B cell (primary cell): Measurements from ENCODE around the gene ZNF407. TPM values are rescaled to one million over a fixed set of nuclear protein-coding genes. Genes with fewer than 3 reads are reported as not detected.

Experiments used
- ATAC-seq: fragments of 200-7000 bp; cut with Tn5 transposase; one replicate; pipeline ENCODE4 v1.10.0; 2021; ENCODE audit warnings: low read depth, mild to moderate bottlenecking, moderate number of reproducible peaks, moderate library complexity
- CTCF ChIA-PET: fragments of 350-600 bp; sonication (Branson Sonifier 250); formaldehyde crosslinking; loops from one replicate; lab custom pipeline; 2021; ENCODE audit warnings: antibody characterized with exemption, inconsistent platforms; lab: Charles Lee
- POLR2A ChIA-PET: fragments of 350-600 bp; sonication (Branson Sonifier 250); formaldehyde crosslinking; loops from one replicate; lab custom pipeline; 2021; ENCODE audit warnings: antibody characterized with exemption; lab: Charles Lee
- DNase-seq: peaks from one replicate; pipeline ENCODE4 v3.0.0; 2013
- H2AFZ ChIP-seq: 2 replicates; pipeline ENCODE4 v1.6.1; 2012; ENCODE audit warnings: mild to moderate bottlenecking, low read depth, low read length; ENCODE audit not compliant: insufficient read depth, poor library complexity, severe bottlenecking
- H3K27ac ChIP-seq, 2 donors: 1 replicate in 1 of 2; 2 replicates in 1 of 2; pipeline ENCODE4 v1.5.1; 2012 to 2013; ENCODE audit warnings: low read length in 2 of 2, mild to moderate bottlenecking in 2 of 2, moderate library complexity in 1 of 2
- H3K27me3 ChIP-seq, 4 experiments: fragments of 200-600 bp in 1 of 4; sonication (generic) in 1 of 4; replicated peaks in 1 of 4; 1 replicate in 2 of 4; 2 replicates in 2 of 4; pipeline versions ENCODE4 v1.6.1 to v1.7.0; 2013 to 2016; ENCODE audit warnings: low read length in 3 of 4, mild to moderate bottlenecking in 2 of 4, mixed read lengths in 1 of 4, moderate library complexity in 1 of 4; ENCODE audit not compliant: insufficient read depth in 4 of 4, control insufficient read depth in 3 of 4; ENCODE audit errors: control extremely low read depth in 1 of 4
- H3K36me3 ChIP-seq, 2 experiments: replicated peaks in 1 of 2; 1 replicate in 1 of 2; 2 replicates in 1 of 2; pipeline versions ENCODE4 v1.6.1 to v1.7.1; 2013; ENCODE audit warnings: low read length in 1 of 2; ENCODE audit not compliant: insufficient read depth in 2 of 2, control insufficient read depth in 1 of 2; ENCODE audit errors: control extremely low read depth in 1 of 2, extremely low read depth in 1 of 2
- H3K4me1 ChIP-seq, 2 donors: fragments of 200-600 bp in 1 of 2; sonication (generic) in 1 of 2; 1 replicate in 1 of 2; 2 replicates in 1 of 2; pipeline versions ENCODE4 v1.5.1 to v1.6.1; 2013 to 2017; ENCODE audit warnings: low read length in 2 of 2; ENCODE audit not compliant: control insufficient read depth in 2 of 2, insufficient read depth in 2 of 2
- H3K4me2 ChIP-seq: replicated peaks from 2 replicates; pipeline ENCODE3; 2012; ENCODE audit warnings: mild to moderate bottlenecking, low read depth, low read length; ENCODE audit not compliant: poor library complexity, severe bottlenecking
- H3K4me3 ChIP-seq, 5 experiments: fragments of 200-600 bp in 1 of 5; sonication (generic) in 1 of 5; 1 replicate in 3 of 5; 2 replicates in 2 of 5; pipeline versions ENCODE4 v1.5.1 to v1.7.0; 2011 to 2016; ENCODE audit warnings: low read length in 4 of 5, mild to moderate bottlenecking in 4 of 5, low read depth in 2 of 5, control low read depth in 1 of 5, moderate library complexity in 1 of 5; ENCODE audit not compliant: insufficient read depth in 1 of 5; ENCODE audit errors: control extremely low read depth in 1 of 5, extremely low read depth in 1 of 5
- H3K79me2 ChIP-seq: fragments of 200-600 bp; sonication (generic); one replicate; pipeline ENCODE4 v1.6.0; 2016; ENCODE audit warnings: low read length; ENCODE audit not compliant: control insufficient read depth, insufficient read depth
- H3K9ac ChIP-seq: fragments of 200-600 bp; sonication (generic); 2 replicates; pipeline ENCODE4 v1.6.1; 2017; ENCODE audit warnings: mild to moderate bottlenecking, low read length, moderate library complexity
- H3K9me3 ChIP-seq, 3 donors: one replicate each; pipeline versions ENCODE4 v1.6.1 to v1.7.1; 2013; ENCODE audit warnings: low read length in 2 of 3; ENCODE audit not compliant: control insufficient read depth in 2 of 3, insufficient read depth in 1 of 3; ENCODE audit errors: control extremely low read depth in 1 of 3
- H4K20me1 ChIP-seq: 2 replicates; pipeline ENCODE4 v1.6.0; 2012; ENCODE audit warnings: mild to moderate bottlenecking, low read length; ENCODE audit not compliant: insufficient read depth, control insufficient read depth, poor library complexity, severe bottlenecking
- H3K27ac Mint-ChIP-seq: one replicate; pipeline ENCODE4 v1.8.0; 2021; ENCODE audit warnings: mixed read lengths
- H3K27me3 Mint-ChIP-seq: one replicate; pipeline ENCODE4 v1.8.0; 2021; ENCODE audit warnings: mixed read lengths
- H3K4me1 Mint-ChIP-seq: one replicate; pipeline ENCODE4 v1.8.0; 2021; ENCODE audit warnings: mixed read lengths
- H3K4me3 Mint-ChIP-seq: one replicate; pipeline ENCODE4 v1.8.0; 2021; ENCODE audit warnings: mixed read lengths
- H3K9me3 Mint-ChIP-seq: one replicate; pipeline ENCODE4 v1.8.0; 2022; ENCODE audit warnings: mixed read lengths; ENCODE audit not compliant: insufficient read depth
- EZH2 ChIP-seq: IDR thresholded peaks from 2 replicates; pipeline ENCODE4 v1.6.1; 2012; ENCODE audit warnings: borderline replicate concordance, low read depth, mild to moderate bottlenecking, moderate library complexity, low read length; ENCODE audit not compliant: insufficient read depth, poor library complexity, severe bottlenecking
- WGBS: methylation state at CpG from one replicate; pipeline ENCODE4 v1.1.5; 2013; ENCODE audit warnings: missing lambda C conversion rate; ENCODE audit not compliant: insufficient coverage; 5-methylcytosine and 5-hydroxymethylcytosine counted together
- intact Hi-C: fragments of 100-400 bp; cut with micrococcal nuclease; formaldehyde crosslinking; loops from one replicate; pipeline ENCODE4 v1.10.0; 2022
- polyA plus RNA-seq: library from polyadenylated mRNA; depleted of rRNA; stranded (reverse); fragments of >200 nt; gene quantifications from 2 replicates; pipeline ENCODE4 v1.2.3, GENCODE V29; 2012
- total RNA-seq, 2 donors: library from RNA; stranded (reverse); fragments of 120-200 nt in 1 of 2; gene quantifications; 1 replicate in 1 of 2; 2 replicates in 1 of 2; pipeline versions ENCODE4 v1.2.3 to v1.2.4, GENCODE V29; 2013 to 2022
- TF ChIP-seq, protein P1 (sequence below): fragments of 200-600 bp; IDR thresholded peaks from one replicate; pipeline ENCODE4 v1.8.0; 2022; ENCODE audit warnings: antibody characterized with exemption, mild to moderate bottlenecking

Gene ZNF407
- total and polyA plus RNA-seq, 2 donors (not counting 1 experiment from before 2014, with no cell fraction given): 4.5 to 37.1 TPM

DNA sequence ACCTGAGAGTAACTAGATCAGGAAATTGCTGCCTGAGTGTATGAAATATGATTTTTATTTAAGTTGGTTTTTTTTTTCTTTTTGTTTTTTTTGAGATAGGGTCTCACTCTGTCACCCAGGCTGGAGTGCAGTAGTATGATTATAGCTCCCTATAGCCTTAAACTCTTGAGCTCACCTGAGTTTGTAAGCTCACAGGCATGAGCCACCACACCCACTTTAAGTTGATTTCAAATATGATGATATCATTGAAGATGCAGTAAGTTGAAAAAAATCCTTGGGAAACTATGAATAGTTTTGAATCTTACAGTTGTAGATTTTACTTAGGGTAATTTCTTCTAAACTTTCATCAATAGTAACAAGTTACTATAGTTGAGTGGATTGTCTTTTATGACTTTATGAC is 234.7 kb downstream of the ZNF407 start:
- Histone ChIP-seq H3K36me3 (peaks cover 0 to 2% of the 10 kb centered on the region in 2 experiments), H3K27ac (no peak overlapping the region), H3K4me2 (no peak overlapping the region), H4K20me1 (no peaks in the 10 kb centered on the region), H3K9ac (no peak overlapping the region), H3K27me3 (no peaks in the 10 kb centered on the region), H3K4me1 (no peaks in the 10 kb centered on the region), H2AFZ (no peak overlapping the region), H3K9me3 (no peaks in the 10 kb centered on the region), H3K4me3 (no peak overlapping the region), H3K79me2 (no peaks in the 10 kb centered on the region)
- TF ChIP-seq, protein P1, sequence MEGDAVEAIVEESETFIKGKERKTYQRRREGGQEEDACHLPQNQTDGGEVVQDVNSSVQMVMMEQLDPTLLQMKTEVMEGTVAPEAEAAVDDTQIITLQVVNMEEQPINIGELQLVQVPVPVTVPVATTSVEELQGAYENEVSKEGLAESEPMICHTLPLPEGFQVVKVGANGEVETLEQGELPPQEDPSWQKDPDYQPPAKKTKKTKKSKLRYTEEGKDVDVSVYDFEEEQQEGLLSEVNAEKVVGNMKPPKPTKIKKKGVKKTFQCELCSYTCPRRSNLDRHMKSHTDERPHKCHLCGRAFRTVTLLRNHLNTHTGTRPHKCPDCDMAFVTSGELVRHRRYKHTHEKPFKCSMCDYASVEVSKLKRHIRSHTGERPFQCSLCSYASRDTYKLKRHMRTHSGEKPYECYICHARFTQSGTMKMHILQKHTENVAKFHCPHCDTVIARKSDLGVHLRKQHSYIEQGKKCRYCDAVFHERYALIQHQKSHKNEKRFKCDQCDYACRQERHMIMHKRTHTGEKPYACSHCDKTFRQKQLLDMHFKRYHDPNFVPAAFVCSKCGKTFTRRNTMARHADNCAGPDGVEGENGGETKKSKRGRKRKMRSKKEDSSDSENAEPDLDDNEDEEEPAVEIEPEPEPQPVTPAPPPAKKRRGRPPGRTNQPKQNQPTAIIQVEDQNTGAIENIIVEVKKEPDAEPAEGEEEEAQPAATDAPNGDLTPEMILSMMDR: no peak
- no peak for TF ChIP-seq EZH2
- ChIA-PET POLR2A (no interaction called here), CTCF (no interaction called here)
- no peak overlapping the region for H3K27ac Mint-ChIP-seq
- no peak for DNase-seq
- intact Hi-C loops: no loop called here
- ATAC-seq: no peak
- H3K9me3 Mint-ChIP-seq: no peaks in the 10 kb centered on the region
- no peaks in the 10 kb centered on the region for H3K27me3 Mint-ChIP-seq
- H3K4me1 Mint-ChIP-seq: no peaks in the 10 kb centered on the region
- H3K4me3 Mint-ChIP-seq: no peak overlapping the region

DNA sequence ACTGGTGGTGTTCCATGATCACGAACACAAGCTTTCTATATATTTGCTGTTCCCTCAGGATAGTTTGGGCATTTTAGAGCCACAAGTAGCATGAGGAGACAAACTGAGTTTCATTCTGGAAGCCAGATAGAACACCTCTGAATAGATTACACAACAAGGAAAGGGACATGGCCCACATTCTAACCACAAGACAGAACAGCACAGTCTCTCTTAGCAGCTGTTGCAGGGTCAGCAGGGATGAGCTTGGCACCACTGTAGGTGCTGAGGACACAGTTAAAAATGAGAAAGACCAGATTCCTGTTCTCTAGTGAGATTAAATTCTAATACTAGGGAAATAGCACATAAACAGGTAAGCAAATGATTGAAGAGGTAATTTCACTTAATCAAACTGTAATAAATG is 235.3 kb downstream of the ZNF407 start:
- H3K4me1 Mint-ChIP-seq: no peaks in the 10 kb centered on the region
- WGBS: 83% methylated on average over 1 of the region's 1 CpG
- H3K4me3 ChIP-seq: no peak overlapping the region
- H3K9ac ChIP-seq: no peak overlapping the region
- no peak overlapping the region for H3K27ac Mint-ChIP-seq
- H3K79me2 ChIP-seq: no peaks in the 10 kb centered on the region
- H3K27ac ChIP-seq: no peak overlapping the region
- DNase-seq: no peak
- no peaks in the 10 kb centered on the region for H3K27me3 Mint-ChIP-seq
- no peak for ATAC-seq
- no peak overlapping the region for H3K4me3 Mint-ChIP-seq
- no peak overlapping the region for H2AFZ ChIP-seq
- no peak overlapping the region for H3K4me2 ChIP-seq
- no peaks in the 10 kb centered on the region for H3K9me3 ChIP-seq
- no peak for TF ChIP-seq EZH2
- TF ChIP-seq, protein P1: no peak
- ChIA-PET CTCF (no interaction called here), POLR2A (no interaction called here)
- intact Hi-C loops: no loop called here
- no peaks in the 10 kb centered on the region for H3K4me1 ChIP-seq
- H4K20me1 ChIP-seq: no peaks in the 10 kb centered on the region
- no peaks in the 10 kb centered on the region for H3K36me3 ChIP-seq
- no peaks in the 10 kb centered on the region for H3K27me3 ChIP-seq
- no peaks in the 10 kb centered on the region for H3K9me3 Mint-ChIP-seq
